SK-N-SH treated with all-trans-retinoic acid at 6 μM for 48 hours (cell line): ENCODE measurements around the gene LCLAT1.

Source experiments
- ISL1 ChIP-seq: fragments of 250-450 bp; sonication (Bioruptor Pico); IDR thresholded peaks from 2 replicates; pipeline ENCODE4 v2.1.2; 2022; ENCODE audit warnings: mild to moderate bottlenecking, moderate library complexity
- RARB ChIP-seq: fragments of 250-450 bp; sonication (Bioruptor Pico); IDR thresholded peaks from 2 replicates; pipeline ENCODE4 v1.8.0; 2021; ENCODE audit warnings: mild to moderate bottlenecking, moderate library complexity
- ZFP3 ChIP-seq: fragments of 250-450 bp; sonication (Bioruptor Pico); IDR thresholded peaks from 2 replicates; pipeline ENCODE4 v1.5.0; 2020; ENCODE audit warnings: mild to moderate bottlenecking, moderate library complexity
- ZNF8 ChIP-seq: fragments of 450-650 bp; formaldehyde crosslinking; IDR thresholded peaks from 2 replicates; pipeline ENCODE4 v1.5.0; 2020; ENCODE audit warnings: mild to moderate bottlenecking, moderate library complexity
- TF ChIP-seq, protein P1 (sequence below): fragments of 250-450 bp; sonication (Bioruptor Pico); IDR thresholded peaks from 2 replicates; pipeline ENCODE4 v1.5.1; 2021; ENCODE audit warnings: mild to moderate bottlenecking, moderate library complexity

DNA sequence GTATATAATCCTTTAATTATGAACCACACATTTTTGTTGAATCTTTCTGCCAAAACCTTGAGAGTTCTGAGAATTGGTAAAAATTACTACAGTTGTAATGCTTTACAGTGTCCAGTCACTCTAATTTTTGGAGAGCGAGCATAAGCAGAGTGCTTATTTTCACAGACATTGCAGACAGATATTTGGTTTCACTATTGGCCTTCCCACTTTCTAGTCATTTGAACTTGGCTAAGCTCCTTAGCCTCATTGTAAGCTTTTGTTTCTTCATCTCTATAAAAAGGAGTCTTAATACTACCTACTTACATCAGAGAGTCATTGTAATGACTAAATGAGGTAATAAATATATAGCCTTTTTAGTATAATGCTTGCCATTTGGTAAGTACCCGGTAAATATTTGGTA is 80.4 kb downstream of the LCLAT1 start:
- TF ChIP-seq ZFP3 (CRISPR knock-in tag) = no peak
- no peak for TF ChIP-seq ISL1 (CRISPR knock-in tag)
- TF ChIP-seq, protein P1, sequence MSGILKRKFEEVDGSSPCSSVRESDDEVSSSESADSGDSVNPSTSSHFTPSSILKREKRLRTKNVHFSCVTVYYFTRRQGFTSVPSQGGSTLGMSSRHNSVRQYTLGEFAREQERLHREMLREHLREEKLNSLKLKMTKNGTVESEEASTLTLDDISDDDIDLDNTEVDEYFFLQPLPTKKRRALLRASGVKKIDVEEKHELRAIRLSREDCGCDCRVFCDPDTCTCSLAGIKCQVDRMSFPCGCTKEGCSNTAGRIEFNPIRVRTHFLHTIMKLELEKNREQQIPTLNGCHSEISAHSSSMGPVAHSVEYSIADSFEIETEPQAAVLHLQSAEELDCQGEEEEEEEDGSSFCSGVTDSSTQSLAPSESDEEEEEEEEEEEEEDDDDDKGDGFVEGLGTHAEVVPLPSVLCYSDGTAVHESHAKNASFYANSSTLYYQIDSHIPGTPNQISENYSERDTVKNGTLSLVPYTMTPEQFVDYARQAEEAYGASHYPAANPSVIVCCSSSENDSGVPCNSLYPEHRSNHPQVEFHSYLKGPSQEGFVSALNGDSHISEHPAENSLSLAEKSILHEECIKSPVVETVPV = no peak
- no peak for TF ChIP-seq ZNF8 (CRISPR knock-in tag)
- TF ChIP-seq RARB (CRISPR knock-in tag) = no peak
